DMS79 treated with DMSO at 0.1 percent for 48 hours (cell line): ENCODE measurements around the gene DYNC1I1.

ENCODE experiments used
- DNase-seq: peaks from one replicate; lab custom pipeline; 2025; lab: John Stamatoyannopoulos, UW

Gene DYNC1I1

GRCh38 chr7:96080027-96080426 is 307.7 kb downstream of the DYNC1I1 start:
- no peak for DNase-seq

DNA sequence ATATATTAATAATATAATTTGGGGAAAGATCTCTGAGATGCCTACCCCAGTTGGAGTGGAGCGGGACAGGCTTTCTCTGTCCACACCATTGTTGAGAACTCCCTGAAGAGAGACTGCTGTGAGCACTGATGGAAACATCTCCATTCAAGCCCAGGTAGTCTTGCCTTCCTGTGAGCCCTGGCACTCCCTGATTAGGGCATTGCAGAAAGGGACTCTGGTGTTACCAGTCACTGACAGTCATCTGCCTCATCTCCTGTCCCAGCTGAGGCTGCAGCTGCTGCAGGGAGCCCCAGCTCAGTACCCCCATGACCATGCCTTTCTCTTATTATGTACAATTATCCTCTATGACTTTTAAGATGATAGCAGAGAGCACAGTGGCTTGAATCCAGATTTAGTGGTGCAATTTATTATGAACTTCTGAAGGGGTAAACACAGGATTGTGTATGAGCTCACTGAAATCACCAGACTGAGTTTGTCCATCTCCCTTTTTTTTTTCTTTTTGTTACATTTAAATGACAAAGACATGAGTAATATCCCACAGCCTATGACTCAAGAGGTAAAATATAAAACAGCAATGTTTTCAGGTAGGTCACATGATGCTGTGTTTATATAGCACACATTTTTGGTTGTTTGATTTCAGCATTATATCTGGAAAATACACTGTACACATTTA is 312.7 kb downstream of the DYNC1I1 start:
- DNase-seq, result no peak

- DNase-seq, result no peak
Measured at GRCh38 chr7:96085953-96086352, 313.6 kb downstream of the DYNC1I1 start.

- no peak for DNase-seq
Measured at GRCh38 chr7:96088579-96088978, 316.2 kb downstream of the DYNC1I1 start.

DNA sequence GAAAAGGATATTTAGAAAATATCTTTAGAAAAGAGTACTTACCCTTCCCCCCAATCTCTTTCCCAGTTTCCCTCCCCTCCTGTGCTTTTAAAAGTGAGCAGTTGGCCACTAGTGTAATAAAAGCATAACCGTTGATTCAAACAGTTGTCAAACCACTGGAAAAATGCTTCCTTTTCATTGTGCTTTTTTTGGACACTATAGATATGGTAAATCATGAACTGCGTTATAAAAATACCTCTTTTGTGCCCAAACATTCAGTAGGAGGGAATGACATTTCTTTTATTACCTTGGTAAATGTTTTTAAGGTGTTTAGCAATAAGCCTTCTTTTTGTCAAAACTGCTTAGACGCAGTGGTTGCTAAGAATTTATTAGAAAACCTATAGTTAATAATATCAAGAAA is 317.2 kb downstream of the DYNC1I1 start:
- no peak for DNase-seq

- DNase-seq, result no peak
Measured at GRCh38 chr7:96090756-96091155, 318.4 kb downstream of the DYNC1I1 start.

DNA sequence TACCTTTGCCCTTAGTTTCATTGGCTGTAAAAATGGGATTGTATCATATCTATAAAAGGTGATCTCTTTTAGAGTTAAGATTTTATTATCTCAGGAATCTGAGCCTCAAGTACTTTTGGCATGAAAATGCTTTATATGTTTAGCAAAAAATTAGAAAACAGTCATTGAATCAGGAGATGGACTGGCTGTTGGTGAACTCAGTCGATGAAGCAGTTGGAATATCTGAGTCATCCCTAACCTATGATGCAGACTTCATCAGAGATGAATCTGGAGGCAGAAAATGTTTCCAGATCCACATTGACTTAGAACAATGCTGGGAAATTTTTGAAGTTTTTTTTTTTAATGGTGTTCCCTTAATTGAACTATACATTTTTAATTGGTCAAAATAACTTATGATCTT is 321.1 kb downstream of the DYNC1I1 start:
- no peak for DNase-seq

DNA sequence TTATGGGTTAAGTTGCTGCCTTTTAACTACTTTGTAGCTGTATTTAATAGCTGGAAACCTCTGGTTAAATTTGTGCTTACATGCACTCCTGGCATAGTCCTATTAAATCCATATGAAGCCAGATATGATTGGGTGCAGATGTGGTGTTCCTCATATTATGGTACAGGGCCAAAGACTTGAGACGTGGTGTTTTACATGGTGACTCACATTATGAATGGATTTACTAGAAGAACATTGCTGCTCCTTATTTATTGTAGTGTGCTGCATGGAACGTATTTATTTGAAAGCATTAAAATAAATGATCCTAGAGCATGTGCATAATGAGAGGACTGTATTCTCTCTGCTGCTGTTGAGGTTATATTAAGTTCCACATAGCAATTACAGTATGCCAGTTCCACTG is 325.5 kb downstream of the DYNC1I1 start:
- no peak for DNase-seq

DNA sequence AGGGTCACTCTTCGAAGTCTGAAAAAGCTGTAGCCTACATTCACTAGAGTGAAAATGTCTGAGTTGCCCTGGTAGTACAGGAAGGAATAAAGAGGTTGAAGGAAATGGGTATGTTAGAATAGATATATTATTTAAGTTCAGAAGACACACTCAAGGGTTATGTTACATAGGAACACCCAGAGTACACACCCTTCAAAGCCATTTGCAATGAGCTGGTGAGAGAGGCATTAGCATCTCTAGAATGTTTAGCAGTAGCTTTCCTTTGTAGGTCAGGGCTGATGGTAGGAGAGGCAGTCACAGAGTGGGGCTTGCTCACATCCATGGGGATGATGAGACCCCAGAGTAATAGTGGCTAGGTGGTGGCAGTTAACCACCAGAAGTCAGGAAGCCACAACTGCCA is 328.4 kb downstream of the DYNC1I1 start:
- no peak for DNase-seq

DNA sequence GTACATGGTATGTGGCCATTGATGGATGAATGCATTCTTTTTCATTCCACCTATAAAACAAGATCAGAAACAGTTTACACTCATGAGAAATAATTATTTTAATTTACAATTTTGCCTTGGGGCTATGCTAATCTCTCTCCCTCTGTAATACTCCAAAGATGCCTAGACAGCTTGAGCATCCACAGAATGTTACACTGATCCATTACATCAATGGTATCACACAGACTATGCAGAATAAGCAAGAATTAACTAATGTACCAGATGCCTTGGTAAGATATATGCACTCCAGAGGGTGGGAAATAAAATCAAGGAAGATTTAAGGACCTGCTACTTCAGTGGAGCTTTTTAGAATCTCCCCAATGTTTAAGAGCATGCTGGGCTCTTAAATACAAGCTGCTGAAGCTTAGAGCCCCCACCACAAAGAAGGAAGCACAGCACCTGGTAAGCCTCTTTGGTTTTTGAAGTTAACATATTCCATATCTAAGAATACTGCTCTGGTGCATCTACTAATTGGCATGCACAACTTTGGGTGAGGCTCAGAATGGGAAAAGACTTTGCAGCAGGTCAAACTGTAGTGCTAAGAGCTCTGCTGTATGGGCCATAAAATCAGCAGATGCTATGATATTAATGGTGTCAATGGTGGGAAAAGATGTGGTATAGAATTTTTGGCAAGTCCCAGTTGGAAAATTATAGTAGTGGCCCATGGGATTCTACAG is 329.9 kb downstream of the DYNC1I1 start:
- no peak for DNase-seq

- no peak for DNase-seq
Measured at GRCh38 chr7:96104984-96105383, 332.6 kb downstream of the DYNC1I1 start.

DNA sequence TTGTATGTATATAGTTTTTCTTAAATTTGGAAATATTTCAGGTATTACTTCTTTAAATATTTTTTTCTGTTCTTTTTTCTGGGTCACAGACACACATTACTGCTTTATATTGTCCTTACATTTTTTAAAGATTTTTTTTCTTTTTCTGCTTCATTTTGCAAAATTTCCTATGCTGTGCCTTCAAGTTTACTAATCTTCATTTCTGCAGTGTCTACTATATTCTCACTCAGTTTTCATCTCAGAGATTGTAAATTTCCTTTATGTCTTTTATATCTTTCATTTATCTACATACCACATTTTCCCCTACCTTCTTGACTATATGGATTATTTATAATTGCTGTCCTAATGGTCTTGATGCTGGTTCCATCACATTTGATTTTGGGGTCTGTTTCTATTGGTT is 339.1 kb downstream of the DYNC1I1 start:
- DNase-seq, result no peak

DNA sequence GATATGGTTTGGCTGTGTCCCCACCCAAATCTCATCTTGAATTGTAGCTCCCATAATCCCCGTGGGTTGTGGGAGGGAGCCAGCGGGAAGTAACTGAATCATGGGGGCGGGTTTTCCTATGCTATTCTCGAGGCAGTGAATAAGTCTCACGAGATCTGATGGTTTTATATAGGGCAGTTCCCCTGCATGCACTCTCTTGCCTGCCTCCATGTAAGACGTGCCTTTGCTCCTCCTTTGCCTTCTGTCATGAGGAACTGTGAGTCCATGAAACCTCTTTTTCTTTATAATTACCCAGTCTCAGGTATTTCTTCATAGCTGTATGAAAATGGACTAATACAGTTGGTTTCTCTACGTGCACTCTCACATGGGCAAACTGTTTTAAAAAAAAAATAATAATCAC is 341.8 kb downstream of the DYNC1I1 start:
- DNase-seq, result no peak

DNA sequence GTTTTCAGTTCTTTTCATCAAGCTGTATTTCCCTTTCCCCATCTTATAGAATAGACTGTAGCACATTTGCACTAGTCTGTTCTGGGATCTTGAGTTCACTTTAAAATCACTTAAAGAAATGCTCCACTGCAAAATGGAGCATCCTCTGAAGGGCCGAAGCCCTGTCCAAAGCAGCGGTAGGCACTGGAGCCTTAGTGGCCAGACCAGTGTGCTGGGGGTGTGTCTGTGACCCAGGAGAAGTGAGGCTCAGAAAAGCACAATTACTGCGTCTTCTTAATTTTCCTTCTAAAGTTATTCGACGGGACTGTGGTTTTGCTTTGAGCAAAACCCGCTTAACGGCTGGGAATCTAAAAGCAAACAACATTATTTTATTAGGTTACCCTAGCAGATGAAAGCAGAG is 343.8 kb downstream of the DYNC1I1 start:
- DNase-seq, result peak; percentile 87

GRCh38 chr7:96118449-96119001 is 346.2 kb downstream of the DYNC1I1 start:
- peak; percentile 42 for DNase-seq

GRCh38 chr7:96120445-96121225 is 348.3 kb downstream of the DYNC1I1 start:
- no peak for DNase-seq

DNA sequence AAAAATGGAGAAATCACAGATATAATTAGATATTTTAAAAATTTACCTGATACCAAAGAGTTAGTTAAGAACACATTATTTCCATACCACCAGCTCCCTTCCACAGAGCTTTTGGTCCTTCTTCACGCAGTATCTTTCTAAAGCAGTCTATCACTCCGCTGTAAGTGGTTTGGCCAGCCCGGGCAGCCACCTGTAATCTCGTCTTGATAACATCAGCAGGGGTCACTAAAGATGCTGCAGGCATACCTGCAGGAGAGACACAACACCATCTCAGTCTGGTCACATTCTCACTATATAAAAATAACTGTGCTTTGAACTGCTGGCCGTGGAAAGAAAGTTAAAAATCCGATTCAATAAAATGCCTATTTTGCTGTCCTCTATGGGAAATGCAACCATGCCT is 349.4 kb downstream of the DYNC1I1 start:
- no peak for DNase-seq

DNA sequence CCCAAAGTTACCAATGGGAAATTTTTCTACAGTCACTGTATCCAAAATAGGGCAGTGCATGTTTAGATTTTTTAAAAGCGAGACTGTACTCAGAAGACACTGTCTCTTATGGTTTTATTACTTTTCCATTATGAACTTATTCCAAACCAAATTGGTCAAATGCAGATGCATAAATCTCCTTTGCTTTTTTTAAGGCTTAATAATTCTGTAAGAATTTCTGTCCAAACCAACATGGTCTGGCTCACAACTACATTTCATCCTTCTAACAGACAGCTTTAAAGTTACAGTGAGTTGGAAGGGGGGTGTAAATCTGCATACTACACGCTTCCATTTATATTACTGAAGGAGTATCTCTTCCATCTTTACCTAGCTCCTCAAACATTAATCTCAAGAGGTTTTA is 350.4 kb downstream of the DYNC1I1 start:
- no peak for DNase-seq

GRCh38 chr7:96126382-96126781 is 354.0 kb downstream of the DYNC1I1 start:
- DNase-seq, result no peak

GRCh38 chr7:96127746-96128145 is 355.4 kb downstream of the DYNC1I1 start:
- DNase-seq, result no peak

- DNase-seq, result no peak
Measured at GRCh38 chr7:96131525-96131924, 359.2 kb downstream of the DYNC1I1 start.

DNA sequence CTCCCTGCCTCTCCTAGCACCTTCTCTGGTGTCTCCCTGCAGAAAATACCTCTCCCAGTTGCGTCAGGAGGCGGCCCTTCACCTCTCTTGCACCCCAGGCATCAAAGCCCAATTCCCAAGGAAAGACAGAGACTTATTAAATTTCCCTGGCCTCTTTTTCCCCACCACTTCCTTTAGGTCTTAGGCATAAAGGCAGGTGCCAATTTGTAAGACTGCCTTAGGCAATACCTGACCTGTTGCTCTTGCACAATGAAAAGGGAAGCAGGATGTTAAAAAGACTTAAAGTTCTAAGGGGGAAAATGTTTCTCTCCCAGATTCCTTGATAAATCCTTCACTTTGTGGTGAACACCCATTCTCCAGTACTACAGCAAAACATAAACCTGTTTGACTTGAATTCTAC is 362.9 kb downstream of the DYNC1I1 start:
- no peak for DNase-seq
